Left ventricle myocardium inferior (tissue), 1 donor: ENCODE measurements around the gene TNIP1. TPM values are rescaled to one million over a fixed set of nuclear protein-coding genes. Genes with fewer than 3 reads are reported as not detected.

Experiments
- DNase-seq: peaks from one replicate; pipeline ENCODE4 v3.0.0-alpha.2; 2020
- H3K27ac ChIP-seq: fragments of 200-600 bp; replicated peaks from 2 replicates; pipeline ENCODE4 v1.8.0; 2021
- H3K27me3 ChIP-seq: fragments of 200-600 bp; 2 replicates; pipeline ENCODE4 v1.8.0; 2021; ENCODE audit warnings: low read depth
- H3K36me3 ChIP-seq: fragments of 200-600 bp; 2 replicates; pipeline ENCODE4 v1.8.0; 2021
- H3K4me1 ChIP-seq: fragments of 200-600 bp; 2 replicates; pipeline ENCODE4 v1.8.0; 2021
- H3K4me3 ChIP-seq: fragments of 200-600 bp; 2 replicates; pipeline ENCODE4 v1.8.0; 2021; ENCODE audit warnings: mild to moderate bottlenecking, moderate library complexity
- H3K9me3 ChIP-seq: fragments of 200-600 bp; replicated peaks from 2 replicates; pipeline ENCODE4 v1.8.0; 2021
- intact Hi-C: fragments of 100-400 bp; cut with micrococcal nuclease; formaldehyde crosslinking; loops from one replicate; pipeline ENCODE4 v1.11.0; 2022
- total RNA-seq: library from RNA; stranded (reverse); fragmentation: NEBNext Ultra II Directional; extraction: Animal tissue kit (Norgen Biotek cat#: 25700); gene quantifications from one replicate; pipeline ENCODE4 v1.2.1, GENCODE V29; 2021
- TF ChIP-seq, protein P1 (sequence below): fragments of 200-600 bp; IDR thresholded peaks from 2 replicates; pipeline ENCODE4 v1.8.0; 2021; ENCODE audit warnings: antibody characterized with exemption, mild to moderate bottlenecking, borderline replicate concordance
- donor health status: DM: no; HTN: yes; CAD: no; lungs with severe emphysema.

Gene TNIP1
- total RNA-seq, 1 donor from 2014 or later, result 131 TPM

DNA sequence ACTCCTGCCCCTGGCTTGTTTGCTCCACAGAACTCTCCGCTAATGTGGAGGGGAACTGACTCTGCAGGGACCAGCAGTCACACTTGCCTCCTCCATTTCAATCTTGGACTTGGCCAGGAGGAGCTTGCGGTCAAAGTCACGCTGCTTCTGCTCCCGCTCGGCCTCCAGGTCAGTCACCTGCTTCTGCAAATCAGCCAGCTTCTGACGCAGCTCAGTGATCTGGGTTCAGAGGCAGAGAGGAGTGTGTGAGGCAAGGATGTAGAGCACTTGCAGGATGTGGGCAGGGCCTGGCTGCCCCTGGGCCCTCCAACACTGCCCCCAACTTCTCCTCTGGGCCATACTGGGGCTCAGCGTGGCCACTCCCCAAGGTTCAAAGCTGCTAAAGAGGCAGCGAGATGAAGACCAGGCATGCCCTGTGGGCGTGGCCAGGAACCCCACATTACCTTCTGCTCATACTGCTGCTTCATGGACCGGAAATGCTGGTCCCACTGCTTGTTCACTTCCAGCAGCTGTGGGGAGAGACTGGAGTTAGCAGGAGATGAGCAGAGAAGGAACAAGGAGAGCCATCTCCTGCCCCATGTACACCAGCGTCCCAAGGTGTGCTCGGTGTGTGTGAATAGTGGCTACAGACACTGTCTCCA is 38.3 kb downstream of the TNIP1 start:
- peaks cover 41% of the 10 kb centered on the region for H3K4me1 ChIP-seq
- no peaks in the 10 kb centered on the region for H3K27me3 ChIP-seq
- intact Hi-C loops, result no loop called here
- peak; percentile 5 for DNase-seq
- no peaks in the 10 kb centered on the region for H3K9me3 ChIP-seq
- TF ChIP-seq, protein P1, sequence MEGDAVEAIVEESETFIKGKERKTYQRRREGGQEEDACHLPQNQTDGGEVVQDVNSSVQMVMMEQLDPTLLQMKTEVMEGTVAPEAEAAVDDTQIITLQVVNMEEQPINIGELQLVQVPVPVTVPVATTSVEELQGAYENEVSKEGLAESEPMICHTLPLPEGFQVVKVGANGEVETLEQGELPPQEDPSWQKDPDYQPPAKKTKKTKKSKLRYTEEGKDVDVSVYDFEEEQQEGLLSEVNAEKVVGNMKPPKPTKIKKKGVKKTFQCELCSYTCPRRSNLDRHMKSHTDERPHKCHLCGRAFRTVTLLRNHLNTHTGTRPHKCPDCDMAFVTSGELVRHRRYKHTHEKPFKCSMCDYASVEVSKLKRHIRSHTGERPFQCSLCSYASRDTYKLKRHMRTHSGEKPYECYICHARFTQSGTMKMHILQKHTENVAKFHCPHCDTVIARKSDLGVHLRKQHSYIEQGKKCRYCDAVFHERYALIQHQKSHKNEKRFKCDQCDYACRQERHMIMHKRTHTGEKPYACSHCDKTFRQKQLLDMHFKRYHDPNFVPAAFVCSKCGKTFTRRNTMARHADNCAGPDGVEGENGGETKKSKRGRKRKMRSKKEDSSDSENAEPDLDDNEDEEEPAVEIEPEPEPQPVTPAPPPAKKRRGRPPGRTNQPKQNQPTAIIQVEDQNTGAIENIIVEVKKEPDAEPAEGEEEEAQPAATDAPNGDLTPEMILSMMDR, result no peak
- no peak overlapping the region for H3K4me3 ChIP-seq
- peaks cover 90% of the 10 kb centered on the region for H3K36me3 ChIP-seq
- no peak overlapping the region for H3K27ac ChIP-seq

DNA sequence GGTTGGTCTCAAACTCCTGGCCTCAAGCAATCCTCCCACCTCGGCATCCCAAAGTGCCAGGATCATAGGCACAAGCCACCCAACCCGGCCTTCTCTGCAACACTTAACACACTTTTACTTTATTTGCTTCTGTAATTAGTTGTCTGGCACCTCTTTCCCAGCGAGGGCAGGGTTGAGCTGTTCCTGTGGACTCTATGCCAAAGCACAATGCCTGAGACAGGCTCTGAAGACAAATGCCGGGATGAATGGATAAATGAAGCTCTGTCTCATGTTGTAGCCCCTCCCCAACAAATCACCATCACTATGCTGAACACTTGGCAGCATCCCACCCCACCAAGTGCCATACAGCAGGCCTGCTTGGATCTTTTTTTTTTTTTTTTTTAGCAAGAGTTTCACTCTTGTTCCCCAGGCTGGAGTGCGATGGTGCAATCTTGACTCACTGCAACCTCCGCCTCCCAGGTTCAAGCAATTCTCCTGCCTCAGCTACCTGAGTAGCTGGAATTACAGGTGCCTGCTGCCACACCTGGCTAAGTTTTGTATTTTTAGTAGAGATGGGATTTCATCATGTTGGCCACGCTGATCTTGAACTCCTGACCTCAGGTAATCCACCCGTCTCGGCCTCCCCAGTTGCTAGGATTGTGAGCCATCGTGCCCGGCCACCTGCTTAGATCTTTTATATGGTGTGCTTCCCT is 39.1 kb downstream of the TNIP1 start:
- no peaks in the 10 kb centered on the region for H3K9me3 ChIP-seq
- TF ChIP-seq, protein P1, result no peak
- H3K27me3 ChIP-seq, result no peaks in the 10 kb centered on the region
- peaks cover 86% of the 10 kb centered on the region for H3K36me3 ChIP-seq
- peaks cover 41% of the 10 kb centered on the region for H3K4me1 ChIP-seq
- H3K4me3 ChIP-seq, result no peak overlapping the region
- peak; percentile 11 for DNase-seq
- intact Hi-C loops, result no loop called here
- no peak overlapping the region for H3K27ac ChIP-seq

DNA sequence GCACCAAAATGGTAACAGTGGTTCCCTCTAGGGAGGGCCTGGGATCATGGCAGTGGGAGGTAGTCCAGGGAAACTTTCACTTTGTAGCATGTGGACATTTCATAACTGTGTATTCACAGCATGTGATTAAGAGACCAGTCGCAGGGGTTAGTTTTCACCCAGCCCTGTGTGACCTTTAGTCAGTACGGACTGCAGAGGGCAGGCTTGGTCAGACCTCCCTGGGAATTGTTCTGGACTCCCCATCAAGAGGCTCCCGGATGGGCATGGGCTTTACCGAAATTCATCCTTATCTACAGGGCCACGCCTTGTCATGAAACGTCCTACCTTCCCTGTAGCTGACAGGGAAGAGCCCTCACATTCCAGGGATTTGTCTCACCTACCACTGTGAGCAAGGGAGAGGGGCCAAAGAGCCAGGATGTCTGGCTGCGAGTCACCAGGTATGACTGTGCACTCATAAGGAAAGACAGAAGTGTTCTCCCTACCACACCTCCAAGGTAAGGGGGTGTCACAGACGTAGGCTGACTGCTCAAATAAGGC is 40.6 kb downstream of the TNIP1 start:
- H3K9me3 ChIP-seq, result no peaks in the 10 kb centered on the region
- TF ChIP-seq, protein P1, result peak; percentile 28
- intact Hi-C loops, result no loop called here
- H3K36me3 ChIP-seq, result peaks cover 91% of the 10 kb centered on the region
- H3K4me3 ChIP-seq, result no peak overlapping the region
- peaks cover 45% of the 10 kb centered on the region for H3K4me1 ChIP-seq
- no peaks in the 10 kb centered on the region for H3K27me3 ChIP-seq
- peak; percentile 13 for DNase-seq
- peak overlapping the region; percentile 80 for H3K27ac ChIP-seq

DNA sequence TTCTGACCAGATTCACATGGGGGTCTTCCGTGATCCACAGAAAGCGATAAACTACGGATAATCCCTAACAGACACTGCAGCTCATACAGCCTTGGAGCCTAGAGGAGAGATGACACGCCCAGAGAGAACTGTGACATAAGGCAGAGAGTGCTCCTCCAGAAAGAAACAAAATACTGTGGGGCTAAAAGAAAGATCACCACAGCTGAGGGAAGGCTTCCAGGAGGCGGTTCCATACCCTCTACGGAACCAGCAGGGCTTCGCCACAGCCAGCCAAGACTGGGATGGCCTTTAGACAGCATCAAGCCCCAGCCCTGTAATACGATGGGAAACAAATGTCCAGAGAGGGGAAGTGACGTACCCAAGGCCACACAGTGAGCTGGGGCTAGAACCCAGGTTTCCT is 41.2 kb downstream of the TNIP1 start:
- DNase-seq, result no peak
- H3K27me3 ChIP-seq, result no peaks in the 10 kb centered on the region
- H3K27ac ChIP-seq, result peak overlapping the region; percentile 80
- H3K4me1 ChIP-seq, result peaks cover 45% of the 10 kb centered on the region
- no peak overlapping the region for H3K4me3 ChIP-seq
- no peaks in the 10 kb centered on the region for H3K9me3 ChIP-seq
- intact Hi-C loops, result no loop called here
- H3K36me3 ChIP-seq, result peaks cover 91% of the 10 kb centered on the region
- TF ChIP-seq, protein P1, result no peak

DNA sequence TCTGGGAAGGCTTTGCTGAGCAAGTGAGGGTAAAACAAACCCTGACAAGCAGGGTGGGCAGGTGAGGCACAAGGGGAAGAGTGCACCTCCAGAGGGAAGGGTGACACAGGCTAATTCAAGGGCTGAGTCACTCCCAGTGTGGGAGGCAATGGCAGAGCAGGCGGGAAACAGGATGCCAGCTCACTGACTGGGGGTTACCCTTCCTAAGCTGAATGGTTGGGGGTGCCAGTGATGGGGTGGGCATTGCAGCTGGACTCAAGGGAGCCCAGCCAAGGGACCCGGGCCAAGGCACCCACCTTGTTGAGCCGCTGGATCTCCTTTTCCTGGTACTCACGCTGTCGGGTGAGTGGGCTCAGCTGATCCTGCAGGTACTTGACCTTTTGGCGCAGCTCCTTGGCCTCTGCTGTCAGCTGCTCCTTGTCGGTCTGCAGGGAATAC is 42.0 kb downstream of the TNIP1 start:
- H3K9me3 ChIP-seq, result no peaks in the 10 kb centered on the region
- H3K27me3 ChIP-seq, result no peaks in the 10 kb centered on the region
- intact Hi-C loops, result no loop called here
- DNase-seq, result no peak
- peaks cover 45% of the 10 kb centered on the region for H3K4me1 ChIP-seq
- no peak overlapping the region for H3K4me3 ChIP-seq
- peaks cover 87% of the 10 kb centered on the region for H3K36me3 ChIP-seq
- TF ChIP-seq, protein P1, result no peak
- H3K27ac ChIP-seq, result peak overlapping the region; percentile 80
